H9 (cell line): Measurements from ENCODE around the gene SCRG1. TPM values are rescaled to one million over a fixed set of nuclear protein-coding genes. Genes with fewer than 3 reads are reported as not detected.

Experiments
- DNase-seq: peaks from one replicate; pipeline ENCODE4 v3.0.0-alpha.2; 2017
- H2AFZ ChIP-seq: one replicate; pipeline ENCODE4 v1.6.1; 2013; ENCODE audit warnings: mild to moderate bottlenecking, low read length, control low read depth, moderate library complexity
- H2AK5ac ChIP-seq: 2 replicates; pipeline ENCODE4 v1.6.1; 2013; ENCODE audit warnings: low read length, control low read depth, mixed read lengths; ENCODE audit not compliant: insufficient read length
- H2BK120ac ChIP-seq: one replicate; pipeline ENCODE4 v1.6.1; 2013; ENCODE audit warnings: low read depth, mild to moderate bottlenecking, low read length, control low read depth, inconsistent platforms; ENCODE audit not compliant: poor library complexity, severe bottlenecking
- H2BK12ac ChIP-seq: 2 replicates; pipeline ENCODE4 v1.6.1; 2013; ENCODE audit warnings: low read length, control low read depth, mixed read lengths, low read depth; ENCODE audit not compliant: insufficient read length
- H2BK15ac ChIP-seq: 2 replicates; pipeline ENCODE4 v1.6.1; 2013; ENCODE audit warnings: low read depth, low read length, control low read depth
- H2BK20ac ChIP-seq: one replicate; pipeline ENCODE4 v1.6.1; 2013; ENCODE audit warnings: low read depth, mild to moderate bottlenecking, low read length, control low read depth, inconsistent platforms; ENCODE audit not compliant: poor library complexity, severe bottlenecking
- H2BK5ac ChIP-seq: 2 replicates; pipeline ENCODE4 v1.6.1; 2013; ENCODE audit warnings: low read length, control low read depth, mixed read lengths; ENCODE audit not compliant: insufficient read length
- H3K14ac ChIP-seq: 2 replicates; pipeline ENCODE4 v1.6.1; 2013; ENCODE audit warnings: low read length, control low read depth; ENCODE audit not compliant: insufficient read depth
- H3K18ac ChIP-seq: 2 replicates; pipeline ENCODE4 v1.6.1; 2013; ENCODE audit warnings: low read depth, mild to moderate bottlenecking, mixed read lengths, low read length, control low read depth; ENCODE audit not compliant: insufficient read length
- H3K23ac ChIP-seq: 2 replicates; pipeline ENCODE4 v1.6.1; 2013; ENCODE audit warnings: low read length, control low read depth, mixed read lengths, low read depth; ENCODE audit not compliant: insufficient read length
- H3K23me2 ChIP-seq: 2 replicates; pipeline ENCODE4 v1.6.1; 2013; ENCODE audit warnings: low read depth, mild to moderate bottlenecking, mixed read lengths, low read length, control low read depth; ENCODE audit not compliant: insufficient read length, poor library complexity, severe bottlenecking
- H3K27ac ChIP-seq: 2 replicates; pipeline ENCODE4 v1.5.1; 2013; ENCODE audit warnings: low read length, control low read depth, mixed read lengths, low read depth; ENCODE audit not compliant: insufficient read length
- H3K27me3 ChIP-seq: 2 replicates; pipeline ENCODE4 v1.6.1; 2013; ENCODE audit warnings: low read length, control low read depth, inconsistent platforms; ENCODE audit not compliant: insufficient read depth
- H3K4ac ChIP-seq: 2 replicates; pipeline ENCODE4 v1.6.1; 2013; ENCODE audit warnings: low read depth, mild to moderate bottlenecking, control low read depth, inconsistent platforms, low read length, moderate library complexity
- H3K4me1 ChIP-seq: 2 replicates; pipeline ENCODE4 v1.6.1; 2013; ENCODE audit warnings: low read length, control low read depth, inconsistent platforms; ENCODE audit not compliant: insufficient read depth
- H3K4me2 ChIP-seq: 2 replicates; pipeline ENCODE4 v1.6.1; 2013; ENCODE audit warnings: low read length, control low read depth, mixed read lengths; ENCODE audit not compliant: insufficient read length, insufficient read depth
- H3K56ac ChIP-seq: 2 replicates; pipeline ENCODE4 v1.6.1; 2013; ENCODE audit warnings: low read depth, mild to moderate bottlenecking, mixed read lengths, low read length, control low read depth; ENCODE audit not compliant: insufficient read length
- H3K79me1 ChIP-seq: 2 replicates; pipeline ENCODE4 v1.6.1; 2013; ENCODE audit warnings: low read depth, mild to moderate bottlenecking, moderate library complexity, low read length, control low read depth, inconsistent platforms; ENCODE audit not compliant: insufficient read depth, poor library complexity, severe bottlenecking
- H3K79me2 ChIP-seq: 2 replicates; pipeline ENCODE4 v1.6.1; 2013; ENCODE audit warnings: low read length, control low read depth, inconsistent platforms; ENCODE audit not compliant: insufficient read depth
- H3K9ac ChIP-seq: 2 replicates; pipeline ENCODE4 v1.6.1; 2013; ENCODE audit warnings: low read length, control low read depth, mixed read lengths; ENCODE audit not compliant: insufficient read length; ENCODE audit errors: extremely low read depth
- H3K9me3 ChIP-seq: one replicate; pipeline ENCODE4 v1.6.1; 2013; ENCODE audit warnings: low read depth, low read length, inconsistent platforms; ENCODE audit not compliant: control insufficient read depth
- H3T11ph ChIP-seq: one replicate; pipeline ENCODE4 v1.6.1; 2013; ENCODE audit warnings: mild to moderate bottlenecking, low read length, control low read depth, inconsistent platforms
- H4K20me1 ChIP-seq: one replicate; pipeline ENCODE4 v1.6.1; 2013; ENCODE audit not compliant: control insufficient read depth, insufficient read length, insufficient read depth
- H4K5ac ChIP-seq: 2 replicates; pipeline ENCODE4 v1.6.1; 2013; ENCODE audit warnings: low read depth, mild to moderate bottlenecking, mixed read lengths, low read length, control low read depth; ENCODE audit not compliant: insufficient read length
- H4K8ac ChIP-seq: replicated peaks from 2 replicates; pipeline ENCODE4 v1.6.1; 2013; ENCODE audit warnings: low read length, control low read depth, mixed read lengths, low read depth; ENCODE audit not compliant: insufficient read length
- H4K91ac ChIP-seq: 2 replicates; pipeline ENCODE4 v1.6.1; 2013; ENCODE audit warnings: low read depth, mild to moderate bottlenecking, moderate library complexity, mixed read lengths, low read length, control low read depth; ENCODE audit not compliant: insufficient read length
- H3K27ac Mint-ChIP-seq, 3 experiments: 2 replicates in 2 of 3; 3 replicates in 1 of 3; pipeline ENCODE4 v1.8.0; 2020 to 2021; ENCODE audit warnings: mixed read lengths in 3 of 3, mild to moderate bottlenecking in 1 of 3, moderate library complexity in 1 of 3
- H3K27me3 Mint-ChIP-seq: 2 replicates; pipeline ENCODE4 v1.8.0; 2021; ENCODE audit warnings: low read depth, mild to moderate bottlenecking, moderate library complexity, mixed read lengths
- H3K36me3 Mint-ChIP-seq, 3 experiments: 2 replicates in 2 of 3; 3 replicates in 1 of 3; pipeline ENCODE4 v1.8.0; 2020 to 2021; ENCODE audit warnings: low read depth in 3 of 3, mixed read lengths in 3 of 3; ENCODE audit not compliant: insufficient read depth in 1 of 3
- H3K4me1 Mint-ChIP-seq, 2 experiments: 2 replicates each; pipeline ENCODE4 v1.8.0; 2020; ENCODE audit warnings: mixed read lengths in 2 of 2
- H3K4me3 Mint-ChIP-seq, 2 experiments: 2 replicates in 1 of 2; 3 replicates in 1 of 2; pipeline ENCODE4 v1.8.0; 2020 to 2021; ENCODE audit warnings: mild to moderate bottlenecking in 2 of 2, mixed read lengths in 2 of 2, moderate library complexity in 1 of 2
- H3K9me3 Mint-ChIP-seq, 2 experiments: 2 replicates in 1 of 2; 3 replicates in 1 of 2; pipeline ENCODE4 v1.8.0; 2020; ENCODE audit warnings: mild to moderate bottlenecking in 2 of 2, mixed read lengths in 2 of 2, moderate library complexity in 1 of 2
- total RNA-seq: library from RNA; stranded (reverse); gene quantifications from 2 replicates; pipeline ENCODE4 v1.2.1, GENCODE V29; 2021
- TF ChIP-seq, protein P1 (sequence below): fragments of 200-600 bp; sonication (generic); conservative IDR thresholded peaks from 3 replicates; pipeline ENCODE4 v1.8.0; 2021; ENCODE audit warnings: antibody characterized with exemption, mild to moderate bottlenecking

SCRG1 gene
- total RNA-seq, 1 experiment from 2014 or later = not detected

- Histone ChIP-seq H3K23me2 (no peaks in the 10 kb centered on the region), H2BK15ac (no peak overlapping the region), H2BK5ac (no peak overlapping the region), H3K4me1 (no peaks in the 10 kb centered on the region), H2BK120ac (no peak overlapping the region), H3K4ac (no peak overlapping the region), H3K79me2 (no peaks in the 10 kb centered on the region), H3K18ac (no peak overlapping the region), H3T11ph (no peak overlapping the region), H2BK12ac (no peak overlapping the region), H3K23ac (no peak overlapping the region), H4K5ac (no peak overlapping the region), H3K9me3 (no peaks in the 10 kb centered on the region), H2AK5ac (no peak overlapping the region), H3K9ac (no peak overlapping the region), H3K4me2 (no peak overlapping the region), H2AFZ (no peak overlapping the region), H3K79me1 (no peaks in the 10 kb centered on the region), H4K20me1 (no peaks in the 10 kb centered on the region), H3K27me3 (no peaks in the 10 kb centered on the region), H4K91ac (no peak overlapping the region), H2BK20ac (no peak overlapping the region), H3K14ac (no peak overlapping the region), H3K56ac (no peak overlapping the region), H4K8ac (no peak overlapping the region), H3K27ac (no peak overlapping the region)
- no peak for DNase-seq
- TF ChIP-seq, protein P1, sequence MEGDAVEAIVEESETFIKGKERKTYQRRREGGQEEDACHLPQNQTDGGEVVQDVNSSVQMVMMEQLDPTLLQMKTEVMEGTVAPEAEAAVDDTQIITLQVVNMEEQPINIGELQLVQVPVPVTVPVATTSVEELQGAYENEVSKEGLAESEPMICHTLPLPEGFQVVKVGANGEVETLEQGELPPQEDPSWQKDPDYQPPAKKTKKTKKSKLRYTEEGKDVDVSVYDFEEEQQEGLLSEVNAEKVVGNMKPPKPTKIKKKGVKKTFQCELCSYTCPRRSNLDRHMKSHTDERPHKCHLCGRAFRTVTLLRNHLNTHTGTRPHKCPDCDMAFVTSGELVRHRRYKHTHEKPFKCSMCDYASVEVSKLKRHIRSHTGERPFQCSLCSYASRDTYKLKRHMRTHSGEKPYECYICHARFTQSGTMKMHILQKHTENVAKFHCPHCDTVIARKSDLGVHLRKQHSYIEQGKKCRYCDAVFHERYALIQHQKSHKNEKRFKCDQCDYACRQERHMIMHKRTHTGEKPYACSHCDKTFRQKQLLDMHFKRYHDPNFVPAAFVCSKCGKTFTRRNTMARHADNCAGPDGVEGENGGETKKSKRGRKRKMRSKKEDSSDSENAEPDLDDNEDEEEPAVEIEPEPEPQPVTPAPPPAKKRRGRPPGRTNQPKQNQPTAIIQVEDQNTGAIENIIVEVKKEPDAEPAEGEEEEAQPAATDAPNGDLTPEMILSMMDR = no peak
- Mint-ChIP-seq H3K27ac (no peak overlapping the region), H3K36me3 (0 out of 7 replicates have a peak, but pooled peaks cover 0 to 2% (median 0%) of the 10 kb centered on the region in 3 experiments), H3K9me3 (no peaks in the 10 kb centered on the region), H3K4me3 (no peak overlapping the region), H3K4me1 (no peaks in the 10 kb centered on the region), H3K27me3 (no peaks in the 10 kb centered on the region)
These were observed 44.2 kb upstream of the SCRG1 start for GRCh38 chr4:173443121-173443520.
